Suprapubic skin (tissue), 3 donors: ENCODE measurements around the gene KCNG1.

ENCODE experiments used
- POLR2AphosphoS5 ChIP-seq, 3 donors: sonication (generic); formaldehyde crosslinking; IDR thresholded peaks; one replicate each; pipeline ENCODE4 v1.6.1; 2017; ENCODE audit warnings: antibody characterized with exemption in 3 of 3
- TF ChIP-seq, protein P1 (sequence below), 2 donors: fragments of 200-600 bp in 1 of 2; fragments of 450-650 bp in 1 of 2; sonication (generic) in 1 of 2; IDR thresholded peaks; one replicate each; pipeline ENCODE4 v1.5.1; 2016 to 2019; ENCODE audit warnings: antibody characterized with exemption in 2 of 2, mild to moderate bottlenecking in 1 of 2, moderate library complexity in 1 of 2

DNA sequence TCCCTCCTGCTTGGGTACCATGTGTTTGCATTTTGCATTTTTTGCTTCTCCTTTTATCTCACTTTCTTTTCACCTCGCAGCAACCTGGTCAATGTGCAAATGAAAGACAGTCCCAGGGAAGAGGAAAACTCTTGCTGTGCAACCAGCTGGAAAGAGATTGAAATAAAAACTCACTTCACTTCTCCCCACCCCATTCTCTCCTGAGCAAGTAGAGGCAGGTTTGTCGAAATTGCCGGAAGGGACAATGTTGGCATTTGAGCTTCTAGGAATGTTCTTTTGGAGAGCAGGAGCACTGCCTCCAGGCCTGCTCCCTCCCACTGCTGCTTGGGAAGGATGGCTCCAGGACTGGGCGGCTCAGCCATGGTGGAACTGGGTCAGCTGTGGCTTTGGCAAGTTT, 30.6 kb downstream of the KCNG1 start:
- TF ChIP-seq, protein P1, sequence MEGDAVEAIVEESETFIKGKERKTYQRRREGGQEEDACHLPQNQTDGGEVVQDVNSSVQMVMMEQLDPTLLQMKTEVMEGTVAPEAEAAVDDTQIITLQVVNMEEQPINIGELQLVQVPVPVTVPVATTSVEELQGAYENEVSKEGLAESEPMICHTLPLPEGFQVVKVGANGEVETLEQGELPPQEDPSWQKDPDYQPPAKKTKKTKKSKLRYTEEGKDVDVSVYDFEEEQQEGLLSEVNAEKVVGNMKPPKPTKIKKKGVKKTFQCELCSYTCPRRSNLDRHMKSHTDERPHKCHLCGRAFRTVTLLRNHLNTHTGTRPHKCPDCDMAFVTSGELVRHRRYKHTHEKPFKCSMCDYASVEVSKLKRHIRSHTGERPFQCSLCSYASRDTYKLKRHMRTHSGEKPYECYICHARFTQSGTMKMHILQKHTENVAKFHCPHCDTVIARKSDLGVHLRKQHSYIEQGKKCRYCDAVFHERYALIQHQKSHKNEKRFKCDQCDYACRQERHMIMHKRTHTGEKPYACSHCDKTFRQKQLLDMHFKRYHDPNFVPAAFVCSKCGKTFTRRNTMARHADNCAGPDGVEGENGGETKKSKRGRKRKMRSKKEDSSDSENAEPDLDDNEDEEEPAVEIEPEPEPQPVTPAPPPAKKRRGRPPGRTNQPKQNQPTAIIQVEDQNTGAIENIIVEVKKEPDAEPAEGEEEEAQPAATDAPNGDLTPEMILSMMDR (IDR thresholded peaks at IDR 0.05): no peak
- TF ChIP-seq POLR2AphosphoS5 (IDR thresholded peaks at IDR 0.05): no peak
